Natural killer cell (primary cell): ENCODE results near the gene DNAJC5G. TPM values are rescaled to one million over a fixed set of nuclear protein-coding genes. Genes with fewer than 3 reads are reported as not detected.

Source experiments
- ATAC-seq, 3 donors: fragments of 150-1000 bp in 2 of 3; fragments of 200-7000 bp in 1 of 3; cut with Tn5 transposase; 1 replicate in 1 of 3; 2 replicates in 2 of 3; pipeline ENCODE4 v1.10.0; 2021; ENCODE audit warnings: mild to moderate bottlenecking in 2 of 3, moderate library complexity in 2 of 3
- DNase-seq, 2 donors: peaks; one replicate each; pipeline versions ENCODE4 v3.0.0 to v3.0.0-alpha.2; 2013 to 2021; ENCODE audit warnings: mixed read lengths in 1 of 2
- H3K27ac ChIP-seq: one replicate; pipeline ENCODE4 v1.5.1; 2013; ENCODE audit warnings: mild to moderate bottlenecking, low read length
- H3K27me3 ChIP-seq: one replicate; pipeline ENCODE4 v1.6.1; 2013; ENCODE audit warnings: low read length; ENCODE audit not compliant: control insufficient read depth, insufficient read depth
- H3K36me3 ChIP-seq: one replicate; pipeline ENCODE4 v1.6.1; 2013; ENCODE audit warnings: low read length; ENCODE audit not compliant: control insufficient read depth, insufficient read depth
- H3K4me1 ChIP-seq: one replicate; pipeline ENCODE4 v1.6.1; 2013; ENCODE audit warnings: low read length; ENCODE audit not compliant: control insufficient read depth, insufficient read depth
- H3K4me3 ChIP-seq: one replicate; pipeline ENCODE4 v1.5.1; 2013; ENCODE audit warnings: low read length
- H3K9me3 ChIP-seq: one replicate; pipeline ENCODE4 v1.6.1; 2013; ENCODE audit warnings: low read length; ENCODE audit not compliant: control insufficient read depth, insufficient read depth
- H3K27ac Mint-ChIP-seq, 2 donors: one replicate each; pipeline ENCODE4 v1.8.0; 2022; ENCODE audit warnings: mild to moderate bottlenecking in 2 of 2, mixed read lengths in 2 of 2, moderate library complexity in 1 of 2
- H3K27me3 Mint-ChIP-seq, 2 donors: one replicate each; pipeline ENCODE4 v1.8.0; 2022; ENCODE audit warnings: low read depth in 2 of 2, mixed read lengths in 2 of 2
- H3K36me3 Mint-ChIP-seq: one replicate; pipeline ENCODE4 v1.8.0; 2022; ENCODE audit warnings: mixed read lengths
- H3K4me1 Mint-ChIP-seq, 2 donors: one replicate each; pipeline ENCODE4 v1.8.0; 2022; ENCODE audit warnings: mixed read lengths in 2 of 2
- H3K4me3 Mint-ChIP-seq: one replicate; pipeline ENCODE4 v1.8.0; 2022; ENCODE audit warnings: mild to moderate bottlenecking, moderate library complexity, mixed read lengths
- H3K9me3 Mint-ChIP-seq, 2 donors: one replicate each; pipeline ENCODE4 v1.8.0; 2022; ENCODE audit warnings: mixed read lengths in 2 of 2
- WGBS: methylation state at CpG from one replicate; pipeline ENCODE4 v1.1.7; 2013; ENCODE audit warnings: missing lambda C conversion rate; ENCODE audit not compliant: insufficient coverage; 5-methylcytosine and 5-hydroxymethylcytosine counted together
- intact Hi-C: fragments of 100-400 bp; cut with micrococcal nuclease; formaldehyde crosslinking; loops from one replicate; pipeline ENCODE4 v1.14.2; 2022
- total RNA-seq, 4 donors: library from RNA; stranded (reverse); fragments of 120-200 nt in 1 of 4; gene quantifications; one replicate each; pipeline versions ENCODE4 v1.2.3 to v1.2.4, GENCODE V29; 2013 to 2022
- TF ChIP-seq, protein P1 (sequence below): fragments of 200-600 bp; IDR thresholded peaks from one replicate; pipeline ENCODE4 v1.8.0; 2022; ENCODE audit warnings: antibody characterized with exemption

Gene DNAJC5G
- total RNA-seq, 3 donors from 2014 or later (not counting 1 experiment from before 2014, with no cell fraction given): not detected

- Histone ChIP-seq H3K27me3 (no peaks in the 10 kb centered on the region), H3K4me1 (peaks cover 6% of the 10 kb centered on the region), H3K9me3 (no peaks in the 10 kb centered on the region), H3K36me3 (no peaks in the 10 kb centered on the region), H3K27ac (no peak overlapping the region), H3K4me3 (no peak overlapping the region)
- WGBS: 88% methylated on average over 6 of the region's 6 CpGs
- Mint-ChIP-seq H3K27me3 (peaks cover 8% of the 10 kb centered on the region in 2 donors), H3K9me3 (no peaks in the 10 kb centered on the region), H3K36me3 (no peaks in the 10 kb centered on the region), H3K4me1 (no peaks in the 10 kb centered on the region), H3K27ac (no peak overlapping the region), H3K4me3 (no peak overlapping the region)
- DNase-seq: no peak
- TF ChIP-seq, protein P1, sequence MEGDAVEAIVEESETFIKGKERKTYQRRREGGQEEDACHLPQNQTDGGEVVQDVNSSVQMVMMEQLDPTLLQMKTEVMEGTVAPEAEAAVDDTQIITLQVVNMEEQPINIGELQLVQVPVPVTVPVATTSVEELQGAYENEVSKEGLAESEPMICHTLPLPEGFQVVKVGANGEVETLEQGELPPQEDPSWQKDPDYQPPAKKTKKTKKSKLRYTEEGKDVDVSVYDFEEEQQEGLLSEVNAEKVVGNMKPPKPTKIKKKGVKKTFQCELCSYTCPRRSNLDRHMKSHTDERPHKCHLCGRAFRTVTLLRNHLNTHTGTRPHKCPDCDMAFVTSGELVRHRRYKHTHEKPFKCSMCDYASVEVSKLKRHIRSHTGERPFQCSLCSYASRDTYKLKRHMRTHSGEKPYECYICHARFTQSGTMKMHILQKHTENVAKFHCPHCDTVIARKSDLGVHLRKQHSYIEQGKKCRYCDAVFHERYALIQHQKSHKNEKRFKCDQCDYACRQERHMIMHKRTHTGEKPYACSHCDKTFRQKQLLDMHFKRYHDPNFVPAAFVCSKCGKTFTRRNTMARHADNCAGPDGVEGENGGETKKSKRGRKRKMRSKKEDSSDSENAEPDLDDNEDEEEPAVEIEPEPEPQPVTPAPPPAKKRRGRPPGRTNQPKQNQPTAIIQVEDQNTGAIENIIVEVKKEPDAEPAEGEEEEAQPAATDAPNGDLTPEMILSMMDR: no peak
- intact Hi-C loops: no loop called here
- no peak for ATAC-seq
Observed at GRCh38 chr2:27291865-27292264, 16.6 kb downstream of the DNAJC5G start.

DNA sequence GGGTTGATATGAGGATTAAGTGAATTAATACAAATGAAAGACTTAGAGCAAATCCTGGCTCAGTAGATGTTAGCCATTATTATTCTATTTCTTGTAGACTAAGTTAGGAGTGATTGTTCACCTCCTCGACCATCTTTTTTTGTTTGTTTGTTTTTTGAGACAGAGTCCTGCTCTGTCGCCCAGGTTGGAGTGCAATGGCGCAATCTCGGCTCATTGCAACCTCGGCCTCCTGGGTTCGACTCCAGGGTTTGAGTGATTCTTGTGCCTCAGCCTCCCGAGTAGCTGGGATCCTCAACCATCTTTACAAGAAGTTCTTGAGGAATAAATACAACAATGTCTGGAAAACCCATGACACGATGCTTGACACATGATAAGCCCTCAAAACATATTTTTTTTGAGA is 19.7 kb downstream of the DNAJC5G start:
- Mint-ChIP-seq H3K9me3 (no peaks in the 10 kb centered on the region), H3K4me1 (no peaks in the 10 kb centered on the region)
- 94% methylated on average over 8 of the region's 8 CpGs for WGBS

GRCh38 chr2:27296481-27296880 is 21.2 kb downstream of the DNAJC5G start:
- TF ChIP-seq, protein P1: no peak
- 89% methylated on average over 3 of the region's 4 CpGs for WGBS
- H3K4me1 ChIP-seq: no peaks in the 10 kb centered on the region
- H3K4me3 ChIP-seq: no peak overlapping the region
- H3K36me3 ChIP-seq: no peaks in the 10 kb centered on the region
- intact Hi-C loops: no loop called here
- no peak overlapping the region for H3K4me3 Mint-ChIP-seq
- no peak for DNase-seq
- ATAC-seq: no peak
- H3K36me3 Mint-ChIP-seq: no peaks in the 10 kb centered on the region
- no peak overlapping the region for H3K27ac Mint-ChIP-seq
- H3K27me3 ChIP-seq: no peaks in the 10 kb centered on the region
- no peaks in the 10 kb centered on the region for H3K9me3 ChIP-seq
- no peaks in the 10 kb centered on the region for H3K4me1 Mint-ChIP-seq
- H3K9me3 Mint-ChIP-seq: no peaks in the 10 kb centered on the region
- no peak overlapping the region for H3K27ac ChIP-seq
- H3K27me3 Mint-ChIP-seq: peaks cover 0 to 2% of the 10 kb centered on the region in 2 donors

More for the DNA sequence above, 19.7 kb downstream of the DNAJC5G start:
- peaks cover 0 to 2% of the 10 kb centered on the region in 2 donors for H3K27me3 Mint-ChIP-seq
- H3K36me3 ChIP-seq: no peaks in the 10 kb centered on the region
- intact Hi-C loops: no loop called here
- peaks cover 6% of the 10 kb centered on the region for H3K4me1 ChIP-seq
- no peak overlapping the region for H3K4me3 Mint-ChIP-seq
- no peak overlapping the region for H3K4me3 ChIP-seq
- H3K36me3 Mint-ChIP-seq: no peaks in the 10 kb centered on the region
- TF ChIP-seq, protein P1: no peak
- ATAC-seq (no peak), DNase-seq (no peak)
- H3K27me3 ChIP-seq: no peaks in the 10 kb centered on the region
- no peak overlapping the region for H3K27ac ChIP-seq
- no peak overlapping the region for H3K27ac Mint-ChIP-seq
- no peaks in the 10 kb centered on the region for H3K9me3 ChIP-seq

DNA sequence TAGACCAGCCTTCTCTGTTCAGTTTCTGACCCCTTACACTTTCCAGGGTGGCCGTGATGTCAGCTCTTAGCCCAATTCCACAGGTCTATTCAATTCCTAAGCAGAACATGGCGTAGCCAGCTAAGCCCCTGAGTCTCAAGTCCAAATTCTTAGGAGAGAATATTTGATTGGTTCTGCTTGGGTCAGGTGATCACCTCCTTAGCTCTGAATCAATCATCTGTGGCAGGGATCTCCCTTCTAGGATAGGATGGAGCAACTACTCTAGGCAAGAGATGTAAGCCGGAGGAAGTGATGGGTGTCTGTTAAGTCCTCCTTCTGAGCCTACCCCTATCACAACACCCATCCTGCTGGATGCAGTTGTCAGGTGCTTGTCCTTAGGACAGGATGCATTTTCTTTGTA is 22.0 kb downstream of the DNAJC5G start:
- Mint-ChIP-seq H3K4me1 (no peaks in the 10 kb centered on the region), H3K4me3 (no peak overlapping the region), H3K36me3 (no peaks in the 10 kb centered on the region), H3K27ac (no peak overlapping the region), H3K9me3 (no peaks in the 10 kb centered on the region), H3K27me3 (peaks cover 0 to 2% of the 10 kb centered on the region in 2 donors)
- Histone ChIP-seq H3K36me3 (no peaks in the 10 kb centered on the region), H3K9me3 (no peaks in the 10 kb centered on the region), H3K27me3 (no peaks in the 10 kb centered on the region), H3K27ac (no peak overlapping the region), H3K4me3 (no peak overlapping the region), H3K4me1 (no peaks in the 10 kb centered on the region)
- TF ChIP-seq, protein P1: no peak
- no peak for DNase-seq
- no peak for ATAC-seq
- WGBS: 93% methylated on average over 2 of the region's 3 CpGs
- intact Hi-C loops: no loop called here
